Amniotic epithelial cell (primary cell): ENCODE measurements around the gene PICK1.
A peak's percentile ranks its signal among the peaks of the same experiment; 100 is the strongest.

Source experiments
- DNase-seq: peaks from one replicate; pipeline ENCODE4 v3.0.0-alpha.2; 2010; ENCODE audit warnings: low read depth

Gene PICK1

DNA sequence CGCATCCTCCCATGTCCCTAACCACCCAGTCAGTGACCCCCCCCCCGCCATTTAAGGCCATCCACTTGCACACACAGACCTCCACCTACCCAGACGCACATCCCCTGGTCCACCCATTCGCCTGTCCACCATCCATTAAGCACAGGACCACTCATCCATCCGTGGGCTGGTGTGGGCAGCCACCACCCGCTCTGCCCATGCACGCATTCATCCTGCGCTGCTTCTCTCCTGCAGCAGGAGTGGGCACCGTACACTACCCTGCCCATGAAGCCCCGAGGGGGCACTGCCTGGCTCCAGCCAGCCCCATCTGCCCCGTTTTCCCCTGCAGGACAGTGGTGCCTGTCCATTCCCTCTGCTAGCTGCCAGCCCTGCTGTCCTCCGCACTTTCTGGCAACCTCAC is 30.7 kb downstream of the PICK1 start:
- DNase-seq, result no peak

GRCh38 chr22:38088629-38089473 is 31.6 kb downstream of the PICK1 start:
- DNase-seq, result no peak

- DNase-seq, result no peak
Observed at GRCh38 chr22:38089474-38089851, 32.3 kb downstream of the PICK1 start.

GRCh38 chr22:38097058-38097457 is 39.9 kb downstream of the PICK1 start:
- DNase-seq, result no peak

DNA sequence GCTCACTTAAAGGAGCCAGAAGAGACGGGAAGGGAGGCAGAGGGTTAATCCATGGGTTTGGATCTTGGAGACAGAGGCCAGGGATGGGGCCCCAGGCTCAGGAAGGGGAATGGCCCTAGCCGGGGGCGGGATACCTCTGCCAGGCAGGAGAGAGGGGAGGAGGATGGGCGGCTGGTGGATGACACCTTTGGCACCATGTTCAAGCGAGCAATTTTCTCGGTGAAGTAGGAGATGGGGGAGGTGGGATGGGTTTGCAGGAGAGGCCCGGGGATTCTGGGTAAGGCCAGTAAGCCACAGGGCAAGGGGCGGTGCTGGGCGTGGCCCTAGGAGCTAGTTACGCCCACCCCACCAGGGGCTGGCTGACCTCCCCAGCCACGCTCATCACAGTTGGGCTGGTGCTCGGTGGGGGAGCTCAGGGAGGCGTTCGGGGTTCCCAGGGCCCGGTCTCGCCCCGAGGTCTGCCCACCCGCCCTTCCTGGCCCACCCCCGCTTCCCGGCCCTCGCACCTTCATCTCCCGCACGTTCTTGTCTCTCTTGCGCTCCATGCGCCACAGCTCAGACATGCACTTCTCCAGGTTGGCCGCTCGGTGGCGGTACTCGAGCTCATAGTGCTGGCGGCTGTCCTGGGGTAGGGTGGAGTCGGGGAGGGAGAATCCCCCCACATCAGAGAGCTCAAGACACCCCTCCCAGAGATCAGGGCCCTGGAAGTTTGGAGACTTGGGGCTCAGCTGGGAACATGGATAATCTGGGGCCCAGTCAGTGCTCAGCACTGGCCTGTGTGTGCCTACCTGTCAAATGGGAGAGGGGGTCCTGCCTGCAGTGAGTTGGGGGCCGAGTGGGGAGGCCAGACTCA is 40.6 kb downstream of the PICK1 start:
- peak; percentile 22 for DNase-seq

DNA sequence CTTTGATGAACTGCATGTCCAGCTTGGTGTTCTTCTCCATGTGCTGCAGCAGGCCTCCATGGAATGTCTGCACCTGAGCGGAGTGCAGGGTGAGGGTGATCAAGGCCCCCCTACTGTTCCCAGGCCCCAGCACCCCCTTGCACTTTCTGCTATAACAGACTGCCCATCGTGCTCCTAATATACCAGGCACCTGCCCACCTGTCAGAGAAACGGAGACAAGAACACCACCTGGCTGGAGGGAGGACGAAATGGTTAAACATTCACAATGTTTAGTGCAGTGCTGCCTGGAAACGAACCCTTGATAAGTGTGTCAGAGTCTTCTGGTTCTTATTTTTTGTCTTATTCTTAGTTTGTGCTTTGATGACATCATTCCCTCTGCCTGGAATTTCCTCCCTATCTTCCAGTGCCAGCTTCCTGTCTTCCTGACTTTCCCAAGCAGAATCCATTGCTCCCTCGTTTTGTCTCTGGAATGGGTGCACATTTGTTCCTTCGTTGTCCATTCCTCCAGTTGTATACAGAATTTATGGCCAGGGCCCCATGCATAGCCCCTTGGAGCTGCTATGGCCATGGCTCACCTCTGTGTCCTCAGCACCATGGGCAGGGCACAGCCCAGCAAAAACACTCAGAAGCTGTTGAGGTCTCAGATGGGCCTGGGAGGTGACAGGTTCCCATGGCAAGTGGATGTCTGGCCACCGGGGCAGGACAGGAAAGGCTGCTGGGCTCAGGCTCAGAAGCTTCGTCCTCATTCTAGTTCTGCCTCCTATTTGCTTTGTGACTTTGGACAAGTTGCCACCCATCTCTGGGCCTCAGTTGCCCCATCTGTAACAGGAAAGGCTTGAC is 41.4 kb downstream of the PICK1 start:
- peak; percentile 63 for DNase-seq

DNA sequence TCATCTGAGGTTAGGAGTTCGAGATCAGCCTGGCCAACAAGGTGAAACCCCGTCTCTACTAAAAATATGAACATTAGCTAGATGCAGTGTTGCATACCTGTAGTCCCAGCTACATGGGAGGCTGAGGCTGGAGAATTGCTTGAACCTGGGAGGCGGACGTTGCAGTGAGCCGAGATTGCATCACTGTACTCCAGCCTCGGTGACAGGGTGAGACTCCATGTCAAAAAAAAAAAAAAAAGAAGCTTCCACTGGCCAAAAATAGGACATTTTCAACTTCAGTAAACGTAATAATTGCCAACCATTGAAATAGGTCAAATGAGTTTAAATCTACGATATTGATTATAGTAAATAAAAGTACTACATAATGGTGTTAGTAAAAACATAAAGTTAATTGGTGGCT is 46.4 kb downstream of the PICK1 start:
- no peak for DNase-seq

DNA sequence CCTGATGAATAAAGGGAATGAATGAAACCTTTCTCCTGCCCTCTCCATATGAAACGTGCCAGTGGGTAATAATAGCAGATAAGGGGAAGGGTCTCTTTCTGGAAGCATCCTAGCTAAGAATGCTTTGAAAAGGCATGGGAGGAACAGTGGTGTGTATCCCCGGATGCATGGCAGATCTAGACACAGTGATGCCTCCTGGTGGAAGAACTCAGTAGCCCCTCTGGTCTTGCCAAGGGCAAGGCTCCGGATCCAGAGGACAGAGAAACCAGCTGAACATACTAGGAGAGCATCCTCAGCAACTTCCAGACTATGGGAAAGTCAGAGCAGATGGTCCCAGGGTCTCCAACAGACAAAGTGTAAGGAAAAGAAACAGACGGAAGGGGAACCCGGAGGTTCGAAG is 46.9 kb downstream of the PICK1 start:
- peak; percentile 31 for DNase-seq

- DNase-seq, result no peak
Observed at GRCh38 chr22:38106814-38107578, 49.8 kb downstream of the PICK1 start.

- DNase-seq, result no peak
Observed at GRCh38 chr22:38107692-38108515, 50.7 kb downstream of the PICK1 start.

GRCh38 chr22:38108561-38109319 is 51.5 kb downstream of the PICK1 start:
- DNase-seq, result no peak

- DNase-seq, result no peak
Observed at GRCh38 chr22:38109371-38110001, 52.3 kb downstream of the PICK1 start.

- no peak for DNase-seq
Observed at GRCh38 chr22:38110008-38110862, 53.0 kb downstream of the PICK1 start, which contains the start of gene BAIAP2L2. TSS of gene BAIAP2L2 (minus strand) at chr22:38110684. CDS start at chr22:38110525, 159 bp downstream.

DNA sequence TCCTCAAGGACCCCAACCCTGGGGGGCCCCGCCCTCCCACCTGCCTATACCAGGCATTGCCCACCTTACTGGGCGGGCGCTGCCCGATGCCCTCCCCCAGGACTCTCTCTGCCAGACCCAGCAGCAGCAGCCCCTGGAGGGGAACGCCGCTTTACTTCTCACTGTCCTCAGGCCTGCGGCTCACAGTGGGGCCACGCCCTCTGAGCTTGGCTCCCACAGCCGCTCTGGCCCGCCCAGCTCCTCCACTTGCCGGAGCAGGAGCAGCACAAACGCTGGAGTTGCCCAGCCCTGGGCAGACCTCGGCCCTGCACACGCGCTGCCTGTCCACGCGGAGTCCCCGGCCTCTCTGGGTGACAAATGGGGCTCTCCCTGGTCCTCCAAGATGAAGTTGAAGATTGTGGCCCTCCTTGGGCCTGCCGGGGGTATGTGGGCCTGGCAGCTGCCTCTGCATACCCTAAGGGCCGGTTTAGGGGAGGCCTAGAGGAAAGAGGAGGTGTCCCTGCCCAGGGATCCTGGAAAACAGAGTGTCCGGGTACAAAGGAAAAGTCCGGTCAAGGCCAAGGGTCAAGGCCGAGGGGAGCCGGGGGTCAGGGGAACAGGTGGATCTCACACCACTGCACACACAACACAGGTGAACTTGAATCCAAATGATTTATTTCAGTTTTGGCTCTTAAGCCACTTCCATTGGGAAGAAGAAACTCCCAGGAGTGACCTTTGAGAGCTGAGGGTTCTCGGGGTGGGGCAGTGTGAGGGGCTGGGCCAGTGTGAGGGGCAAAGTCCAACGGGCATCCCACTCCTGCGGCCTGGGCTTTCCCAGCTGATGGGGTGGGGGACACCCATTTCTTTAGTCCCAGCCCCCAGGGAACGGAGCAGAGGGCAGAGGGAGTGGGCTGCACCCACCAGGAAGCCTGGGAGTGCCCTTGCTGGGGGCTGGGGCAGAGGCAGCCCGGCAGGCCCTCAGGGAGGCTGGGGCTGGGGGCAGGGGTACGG is 54.0 kb downstream of the PICK1 start:
- peak; percentile 20 for DNase-seq

GRCh38 chr22:38111925-38112355 is 54.7 kb downstream of the PICK1 start:
- DNase-seq, result no peak

DNA sequence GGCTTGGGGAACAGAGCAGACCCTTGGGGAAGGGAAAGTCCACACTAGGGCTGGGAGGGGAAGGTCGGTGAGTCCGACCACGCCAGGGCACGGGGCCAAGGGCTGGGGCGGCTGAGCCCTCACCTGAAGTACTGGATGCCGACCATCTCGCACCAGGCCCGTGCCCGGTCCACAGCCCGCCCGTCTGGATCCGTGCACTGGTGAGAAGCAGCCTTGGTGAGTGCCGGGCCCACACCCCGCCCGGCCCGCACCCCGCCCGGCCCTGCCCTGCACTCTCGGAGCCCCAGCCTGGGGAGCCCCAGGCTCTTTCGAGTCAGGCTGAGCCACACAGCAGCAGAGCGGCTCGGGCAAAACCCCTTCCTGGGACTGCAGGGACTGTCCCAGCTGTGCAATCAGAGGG is 55.2 kb downstream of the PICK1 start:
- DNase-seq, result no peak
